GM10248 (cell line): ENCODE data around the gene MAP3K9.

Source experiments
- CTCF ChIA-PET: fragments of 300-600 bp; sonication (Branson Sonifier 250); formaldehyde crosslinking; extraction: SDS; loops from one replicate; lab custom pipeline; 2021; ENCODE audit warnings: antibody characterized with exemption; lab: Yijun Ruan, JAX
- POLR2A ChIA-PET: fragments of 350-650 bp; sonication (Branson Sonifier 250); formaldehyde crosslinking; extraction: SDS; loops from one replicate; lab custom pipeline; 2020; ENCODE audit warnings: antibody characterized with exemption; lab: Yijun Ruan, JAX
- DNase-seq: peaks from one replicate; pipeline ENCODE4 v3.0.0; 2012; ENCODE audit errors: extremely low spot score
- CTCF ChIP-seq: IDR thresholded peaks from 2 replicates; pipeline ENCODE4 v1.5.1; 2012; ENCODE audit warnings: mild to moderate bottlenecking, low read depth; ENCODE audit errors: extremely low read depth, missing control alignments, control extremely low read depth

The MAP3K9 gene

GRCh38 chr14:70759398-70759797 lies 49.9 kb downstream of the MAP3K9 start:
- DNase-seq = no peak
- ChIA-PET POLR2A (no interaction called here), CTCF (interaction anchor here (0.9 to 3.0 kb wide), 3 partner anchors 9 to 58 kb away, joined by 3 to 10 read pairs (median 6); no protein-coding TSS in a partner anchor)
- TF ChIP-seq CTCF = no peak

- POLR2A ChIA-PET = no interaction called here
- no peak for DNase-seq
- CTCF ChIA-PET = interaction anchor here (1.2 to 1.3 kb wide), 3 partner anchors 9 to 18 kb away, joined by 3 read pairs; no protein-coding TSS in a partner anchor
- no peak for TF ChIP-seq CTCF
Measured at GRCh38 chr14:70755655-70756054, 53.7 kb downstream of the MAP3K9 start.

- TF ChIP-seq CTCF = no peak
- DNase-seq = no peak
- ChIA-PET CTCF (no interaction called here), POLR2A (no interaction called here)
Measured at GRCh38 chr14:70754991-70755390, 54.3 kb downstream of the MAP3K9 start.

GRCh38 chr14:70753518-70753953 lies 55.8 kb downstream of the MAP3K9 start:
- CTCF ChIA-PET = interaction anchor here (0.9 to 1.3 kb wide), 3 partner anchors 11 to 40 kb away, joined by 3 read pairs; no protein-coding TSS in a partner anchor
- no peak for TF ChIP-seq CTCF
- DNase-seq = no peak
- POLR2A ChIA-PET = no interaction called here

GRCh38 chr14:70748422-70748821 lies 60.9 kb downstream of the MAP3K9 start:
- ChIA-PET POLR2A (no interaction called here), CTCF (interaction anchor here (2.1 kb wide), 1 partner anchor 8 kb away, joined by 5 read pairs; no protein-coding TSS in a partner anchor)
- DNase-seq = no peak
- no peak for TF ChIP-seq CTCF

GRCh38 chr14:70744641-70745040 lies 64.7 kb downstream of the MAP3K9 start:
- CTCF ChIA-PET = interaction anchor here (0.9 to 1.3 kb wide), 3 partner anchors 23 to 73 kb away, joined by 3 to 4 read pairs (median 3); no protein-coding TSS in a partner anchor
- POLR2A ChIA-PET = no interaction called here
- TF ChIP-seq CTCF = no peak
- DNase-seq = no peak
